Astrocyte (in vitro differentiated cells and primary cell): ENCODE data around the gene PRKCG. TPM values are rescaled to one million over a fixed set of nuclear protein-coding genes. Genes with fewer than 3 reads are reported as not detected.
A peak's percentile ranks its signal among the peaks of the same experiment; 100 is the strongest.

Experiments used
- DNase-seq: peaks from one replicate; pipeline ENCODE4 v3.0.0-alpha.2; 2010; ENCODE audit warnings: low read depth
- FAIRE-seq: peaks from 2 replicates; lab custom pipeline; 2011; peaks lifted over from hg19 to GRCh38; lab: Jason Lieb, UNC
- H2AFZ ChIP-seq: 2 replicates; pipeline ENCODE4 v1.6.0; 2012; ENCODE audit warnings: low read depth, low read length, inconsistent platforms
- H3K27ac ChIP-seq: 2 replicates; pipeline ENCODE4 v1.5.1; 2011; ENCODE audit warnings: low read depth, low read length, inconsistent platforms
- H3K27me3 ChIP-seq: 2 replicates; pipeline ENCODE4 v1.6.0; 2011; ENCODE audit warnings: low read length, inconsistent platforms; ENCODE audit not compliant: insufficient read depth
- H3K36me3 ChIP-seq: 2 replicates; pipeline ENCODE4 v1.5.1; 2011; ENCODE audit warnings: low read length, inconsistent platforms; ENCODE audit not compliant: insufficient read depth
- H3K4me1 ChIP-seq: 2 replicates; pipeline ENCODE4 v1.5.1; 2011; ENCODE audit warnings: low read length, inconsistent platforms; ENCODE audit not compliant: insufficient read depth
- H3K4me2 ChIP-seq: 2 replicates; pipeline ENCODE4 v1.6.0; 2012; ENCODE audit warnings: low read length, inconsistent platforms
- H3K4me3 ChIP-seq: 2 replicates; pipeline ENCODE4 v1.5.1; 2011; ENCODE audit warnings: low read depth, mild to moderate bottlenecking, low read length, inconsistent platforms; ENCODE audit not compliant: insufficient read depth
- H3K79me2 ChIP-seq: 2 replicates; pipeline ENCODE4 v1.6.0; 2012; ENCODE audit warnings: mild to moderate bottlenecking, low read length, inconsistent platforms; ENCODE audit not compliant: insufficient read depth
- H3K9ac ChIP-seq: 2 replicates; pipeline ENCODE4 v1.6.0; 2012; ENCODE audit warnings: mild to moderate bottlenecking, low read length, inconsistent platforms
- H3K9me3 ChIP-seq: 2 replicates; pipeline ENCODE4 v1.5.1; 2012; ENCODE audit warnings: low read depth, mild to moderate bottlenecking, low read length, inconsistent platforms; ENCODE audit not compliant: insufficient read depth
- H4K20me1 ChIP-seq: 2 replicates; pipeline ENCODE4 v1.6.0; 2012; ENCODE audit warnings: low read length, inconsistent platforms; ENCODE audit not compliant: insufficient read depth
- H3K27ac Mint-ChIP-seq: one replicate; pipeline ENCODE4 v1.8.0; 2021; ENCODE audit warnings: mild to moderate bottlenecking, mixed read lengths; ENCODE audit not compliant: unreplicated experiment
- H3K27me3 Mint-ChIP-seq: one replicate; pipeline ENCODE4 v1.8.0; 2021; ENCODE audit warnings: low read depth, mixed read lengths; ENCODE audit not compliant: unreplicated experiment
- H3K36me3 Mint-ChIP-seq: one replicate; pipeline ENCODE4 v1.8.0; 2021; ENCODE audit warnings: low read depth, mixed read lengths; ENCODE audit not compliant: unreplicated experiment
- H3K4me1 Mint-ChIP-seq: one replicate; pipeline ENCODE4 v1.8.0; 2021; ENCODE audit warnings: low read depth, mixed read lengths; ENCODE audit not compliant: unreplicated experiment
- H3K4me3 Mint-ChIP-seq: one replicate; pipeline ENCODE4 v1.8.0; 2021; ENCODE audit warnings: mild to moderate bottlenecking, moderate library complexity, mixed read lengths; ENCODE audit not compliant: unreplicated experiment
- H3K9me3 Mint-ChIP-seq: one replicate; pipeline ENCODE4 v1.8.0; 2021; ENCODE audit warnings: mild to moderate bottlenecking, mixed read lengths; ENCODE audit not compliant: unreplicated experiment
- CTCF ChIP-seq: IDR thresholded peaks from 2 replicates; pipeline ENCODE4 v1.5.1; 2011; ENCODE audit warnings: low read depth, mild to moderate bottlenecking, inconsistent platforms, low read length, moderate library complexity; ENCODE audit not compliant: insufficient read depth
- EZH2 ChIP-seq: IDR thresholded peaks from 2 replicates; pipeline ENCODE4 v1.6.1; 2012; ENCODE audit warnings: mild to moderate bottlenecking, low read length, inconsistent platforms; ENCODE audit not compliant: insufficient read depth
- total RNA-seq: library from RNA; stranded (reverse); gene quantifications from 2 replicates; pipeline ENCODE4 v1.2.1, GENCODE V29; 2021

Gene PRKCG
- total RNA-seq, 1 donor from 2014 or later: 0.41 TPM

- Histone ChIP-seq H3K9ac (no peak overlapping the region), H3K4me3 (no peak overlapping the region), H3K27me3 (peaks cover 25% of the 10 kb centered on the region), H3K79me2 (peaks cover 21% of the 10 kb centered on the region), H3K9me3 (no peaks in the 10 kb centered on the region), H4K20me1 (peaks cover 48% of the 10 kb centered on the region), H3K4me2 (no peak overlapping the region), H3K27ac (no peak overlapping the region), H2AFZ (no peak overlapping the region), H3K4me1 (peaks cover 15% of the 10 kb centered on the region), H3K36me3 (peaks cover 12% of the 10 kb centered on the region)
- no peaks in the 10 kb centered on the region for H3K9me3 Mint-ChIP-seq
- peaks cover 2% of the 10 kb centered on the region for H3K4me1 Mint-ChIP-seq
- FAIRE-seq: no peak
- H3K36me3 Mint-ChIP-seq: peaks cover 21% of the 10 kb centered on the region
- no peaks in the 10 kb centered on the region for H3K27me3 Mint-ChIP-seq
- H3K4me3 Mint-ChIP-seq: no peak overlapping the region
- no peak for TF ChIP-seq CTCF
- TF ChIP-seq EZH2: no peak
- H3K27ac Mint-ChIP-seq: no peak overlapping the region
- DNase-seq: no peak
Observed at GRCh38 chr19:53877361-53877766, 4.6 kb upstream of the PRKCG start.

DNA sequence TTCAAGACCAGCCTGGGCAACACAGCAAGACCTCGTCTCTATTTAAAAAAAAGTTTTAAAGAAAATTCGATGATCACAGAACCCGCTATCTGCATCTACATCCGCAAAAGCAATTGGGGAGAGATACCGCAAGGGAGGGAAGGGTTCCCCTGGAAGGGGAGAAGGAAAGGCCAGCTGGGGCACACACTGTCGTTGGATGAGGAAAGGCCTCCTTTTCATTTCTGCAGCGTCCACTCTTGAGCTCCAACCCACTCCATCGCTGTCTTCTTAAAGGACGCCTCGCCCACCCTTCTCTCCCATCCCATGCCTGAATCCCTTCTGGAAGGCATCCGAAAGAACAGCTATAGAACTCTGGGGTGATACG lies 3.2 kb upstream of the PRKCG start:
- Histone ChIP-seq H3K9me3 (no peaks in the 10 kb centered on the region), H3K9ac (peak overlapping the region; percentile 80), H3K27me3 (peaks cover 34% of the 10 kb centered on the region), H2AFZ (peak overlapping the region; percentile 85), H3K36me3 (peaks cover 7% of the 10 kb centered on the region), H3K79me2 (peaks cover 9% of the 10 kb centered on the region), H3K4me1 (peaks cover 15% of the 10 kb centered on the region), H4K20me1 (peaks cover 34% of the 10 kb centered on the region), H3K4me2 (peak overlapping the region; percentile 92), H3K27ac (no peak overlapping the region), H3K4me3 (peak overlapping the region; percentile 65)
- no peak overlapping the region for H3K4me3 Mint-ChIP-seq
- H3K36me3 Mint-ChIP-seq: peaks cover 17% of the 10 kb centered on the region
- TF ChIP-seq CTCF (no peak), EZH2 (no peak)
- H3K9me3 Mint-ChIP-seq: no peaks in the 10 kb centered on the region
- peaks cover 2% of the 10 kb centered on the region for H3K4me1 Mint-ChIP-seq
- DNase-seq (no peak), FAIRE-seq (no peak)
- peaks cover 8% of the 10 kb centered on the region for H3K27me3 Mint-ChIP-seq
- peak overlapping the region; percentile 59 for H3K27ac Mint-ChIP-seq
